CD8-positive, alpha-beta memory T cell (primary cell): ENCODE data around the gene CHURC1. TPM values are rescaled to one million over a fixed set of nuclear protein-coding genes. Genes with fewer than 3 reads are reported as not detected.

Source experiments
- CTCF ChIA-PET: fragments of 350-600 bp; sonication (Branson Sonifier 250); formaldehyde crosslinking; loops from one replicate; lab custom pipeline; 2021; ENCODE audit warnings: antibody characterized with exemption; lab: Charles Lee
- POLR2A ChIA-PET: fragments of 350-600 bp; sonication (Branson Sonifier 250); formaldehyde crosslinking; loops from one replicate; lab custom pipeline; 2021; ENCODE audit warnings: antibody characterized with exemption; lab: Charles Lee
- DNase-seq, 5 donors: peaks; one replicate each; pipeline versions ENCODE4 v3.0.0 to v3.0.0-alpha.2; 2020 to 2022; ENCODE audit warnings: mixed read lengths in 1 of 5
- H3K27ac ChIP-seq: one replicate; pipeline ENCODE4 v1.7.0; 2013; ENCODE audit warnings: low read depth, mild to moderate bottlenecking, low read length, moderate library complexity
- H3K27me3 ChIP-seq: 2 replicates; pipeline ENCODE4 v1.7.0; 2013; ENCODE audit warnings: low read length, mild to moderate bottlenecking; ENCODE audit not compliant: insufficient read depth, poor library complexity, severe bottlenecking
- H3K36me3 ChIP-seq: 2 replicates; pipeline ENCODE4 v1.7.0; 2013; ENCODE audit warnings: mild to moderate bottlenecking, low read length, moderate library complexity; ENCODE audit not compliant: insufficient read depth
- H3K4me1 ChIP-seq: 2 replicates; pipeline ENCODE4 v1.7.0; 2013; ENCODE audit warnings: mild to moderate bottlenecking, low read length, moderate library complexity; ENCODE audit not compliant: insufficient read depth
- H3K4me3 ChIP-seq: 2 replicates; pipeline ENCODE4 v1.7.0; 2013; ENCODE audit warnings: mild to moderate bottlenecking, low read length
- H3K9me3 ChIP-seq: 2 replicates; pipeline ENCODE4 v1.7.0; 2013; ENCODE audit warnings: mild to moderate bottlenecking, low read length
- H3K27ac Mint-ChIP-seq, 8 donors: one replicate each; pipeline ENCODE4 v1.8.0; 2020 to 2021; ENCODE audit warnings: mixed read lengths in 8 of 8, mild to moderate bottlenecking in 6 of 8, inconsistent platforms in 3 of 8, moderate library complexity in 3 of 8
- H3K27me3 Mint-ChIP-seq, 2 donors: one replicate each; pipeline ENCODE4 v1.8.0; 2020 to 2021; ENCODE audit warnings: mixed read lengths in 2 of 2, mild to moderate bottlenecking in 1 of 2, moderate library complexity in 1 of 2
- H3K36me3 Mint-ChIP-seq, 3 donors: one replicate each; pipeline ENCODE4 v1.8.0; 2020 to 2021; ENCODE audit warnings: mixed read lengths in 3 of 3, inconsistent platforms in 1 of 3, mild to moderate bottlenecking in 1 of 3
- H3K4me1 Mint-ChIP-seq, 3 donors: one replicate each; pipeline ENCODE4 v1.8.0; 2020 to 2021; ENCODE audit warnings: mixed read lengths in 3 of 3, inconsistent platforms in 1 of 3, mild to moderate bottlenecking in 1 of 3
- H3K4me3 Mint-ChIP-seq, 7 donors: one replicate each; pipeline ENCODE4 v1.8.0; 2020 to 2021; ENCODE audit warnings: mixed read lengths in 7 of 7, mild to moderate bottlenecking in 6 of 7, moderate library complexity in 4 of 7, inconsistent platforms in 2 of 7
- H3K9me3 Mint-ChIP-seq, 5 donors: one replicate each; pipeline ENCODE4 v1.8.0; 2020 to 2022; ENCODE audit warnings: mixed read lengths in 5 of 5, mild to moderate bottlenecking in 3 of 5, moderate library complexity in 2 of 5, inconsistent platforms in 1 of 5
- polyA plus RNA-seq: library from polyadenylated mRNA; unstranded; fragments of 300-500 nt; fragmentation: Illumina TruSeq; gene quantifications from one replicate; pipeline ENCODE4 v1.2.3, GENCODE V29; 2021
- total RNA-seq, 2 experiments: library from RNA; stranded (reverse); gene quantifications; one replicate each; pipeline ENCODE4 v1.2.3, GENCODE V29; 2021

CHURC1 gene
- total and polyA plus RNA-seq, 3 experiments from 2014 or later, result 44.0 to 171 (median 54.8) TPM

- no peaks in the 10 kb centered on the region for H3K4me1 ChIP-seq
- Mint-ChIP-seq H3K36me3 (peaks cover 0 to 43% (median 13%) of the 10 kb centered on the region in 3 donors), H3K4me3 (no peak overlapping the region), H3K9me3 (no peaks in the 10 kb centered on the region), H3K4me1 (peaks cover 0 to 5% (median 1%) of the 10 kb centered on the region in 3 donors), H3K27ac (peak overlapping the region in 1 of 8 donors; percentile 57), H3K27me3 (no peaks in the 10 kb centered on the region)
- no peak overlapping the region for H3K4me3 ChIP-seq
- H3K9me3 ChIP-seq, result no peaks in the 10 kb centered on the region
- ChIA-PET CTCF (no interaction called here), POLR2A (no interaction called here)
- no peaks in the 10 kb centered on the region for H3K36me3 ChIP-seq
- DNase-seq, result no peak
- no peak overlapping the region for H3K27ac ChIP-seq
- H3K27me3 ChIP-seq, result no peaks in the 10 kb centered on the region
Measured at GRCh38 chr14:64954491-64955240, 40.4 kb downstream of the CHURC1 start.

- no peaks in the 10 kb centered on the region for H3K36me3 ChIP-seq
- no peak overlapping the region for H3K4me3 Mint-ChIP-seq
- peaks cover 0 to 5% (median 1%) of the 10 kb centered on the region in 3 donors for H3K4me1 Mint-ChIP-seq
- H3K4me3 ChIP-seq, result no peak overlapping the region
- H3K4me1 ChIP-seq, result no peaks in the 10 kb centered on the region
- ChIA-PET CTCF (no interaction called here), POLR2A (no interaction called here)
- H3K36me3 Mint-ChIP-seq, result peaks cover 0 to 36% (median 11%) of the 10 kb centered on the region in 3 donors
- no peaks in the 10 kb centered on the region for H3K9me3 Mint-ChIP-seq
- H3K27me3 ChIP-seq, result no peaks in the 10 kb centered on the region
- H3K27ac Mint-ChIP-seq, result peak overlapping the region in 1 of 8 donors; percentile 27
- no peak overlapping the region for H3K27ac ChIP-seq
- DNase-seq, result no peak
- no peaks in the 10 kb centered on the region for H3K9me3 ChIP-seq
- H3K27me3 Mint-ChIP-seq, result no peaks in the 10 kb centered on the region
Measured at GRCh38 chr14:64955297-64955696, 41.0 kb downstream of the CHURC1 start.

DNA sequence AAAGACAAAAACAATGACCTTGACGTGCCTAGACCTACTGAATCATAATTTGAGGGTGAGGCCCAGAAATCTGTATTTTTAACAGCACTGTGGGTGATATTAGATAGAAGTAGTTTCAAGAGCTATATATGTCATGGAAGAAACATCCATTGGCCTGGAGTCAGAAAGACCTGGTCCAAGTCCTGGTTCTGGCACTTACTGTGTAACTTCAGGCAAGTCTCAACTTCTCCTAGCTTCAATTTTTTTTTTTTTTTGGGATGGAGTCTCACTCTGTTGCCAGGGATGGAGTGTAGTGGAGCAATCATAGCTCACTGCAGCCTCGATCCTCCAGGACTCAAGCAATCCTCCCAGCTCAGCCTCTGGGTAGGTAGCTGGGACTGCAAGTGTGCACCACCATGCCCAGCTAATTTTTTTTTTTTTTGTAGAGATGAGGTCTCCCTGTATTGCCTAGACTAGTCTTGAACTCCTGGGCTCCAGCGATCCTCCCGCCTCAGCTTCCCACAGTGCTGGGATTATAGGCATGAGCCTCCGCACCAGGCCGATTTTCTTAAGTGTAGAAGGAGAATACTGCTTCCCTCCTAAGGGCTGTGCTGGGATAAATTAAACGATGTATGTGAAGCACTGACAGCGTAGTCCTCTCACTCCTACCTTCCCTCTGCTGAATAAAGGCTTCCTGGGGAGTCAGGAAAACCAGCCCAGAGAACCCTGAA lies 42.6 kb downstream of the CHURC1 start:
- H3K4me1 Mint-ChIP-seq, result peaks cover 3 to 5% (median 4%) of the 10 kb centered on the region in 3 donors
- no peaks in the 10 kb centered on the region for H3K4me1 ChIP-seq
- H3K4me3 ChIP-seq, result no peak overlapping the region
- no peaks in the 10 kb centered on the region for H3K9me3 ChIP-seq
- peaks cover 0 to 25% (median 8%) of the 10 kb centered on the region in 3 donors for H3K36me3 Mint-ChIP-seq
- H3K4me3 Mint-ChIP-seq, result no peak overlapping the region
- H3K9me3 Mint-ChIP-seq, result no peaks in the 10 kb centered on the region
- ChIA-PET POLR2A (interaction anchor here (1.3 kb wide), 1 partner anchor 42 kb away, joined by 4 read pairs; the partner anchor contains the start of gene CHURC1), CTCF (no interaction called here)
- DNase-seq, result no peak
- H3K36me3 ChIP-seq, result no peaks in the 10 kb centered on the region
- no peak overlapping the region for H3K27ac ChIP-seq
- H3K27ac Mint-ChIP-seq, result no peak overlapping the region
- no peaks in the 10 kb centered on the region for H3K27me3 Mint-ChIP-seq
- no peaks in the 10 kb centered on the region for H3K27me3 ChIP-seq

- no peaks in the 10 kb centered on the region for H3K9me3 ChIP-seq
- H3K27me3 ChIP-seq, result no peaks in the 10 kb centered on the region
- H3K9me3 Mint-ChIP-seq, result no peaks in the 10 kb centered on the region
- DNase-seq, result peak in 1 of 5 donors; percentile 8
- H3K36me3 Mint-ChIP-seq, result peaks cover 0 to 18% (median 7%) of the 10 kb centered on the region in 3 donors
- no peaks in the 10 kb centered on the region for H3K36me3 ChIP-seq
- ChIA-PET CTCF (interaction anchor here (1.1 to 1.2 kb wide), 2 partner anchors 22 to 66 kb away, joined by 3 to 4 read pairs; no protein-coding TSS in a partner anchor), POLR2A (no interaction called here)
- H3K4me1 ChIP-seq, result no peaks in the 10 kb centered on the region
- H3K4me3 Mint-ChIP-seq, result no peak overlapping the region
- no peak overlapping the region for H3K27ac Mint-ChIP-seq
- H3K4me1 Mint-ChIP-seq, result peaks cover 0 to 4% (median 3%) of the 10 kb centered on the region in 3 donors
- no peak overlapping the region for H3K27ac ChIP-seq
- no peak overlapping the region for H3K4me3 ChIP-seq
- no peaks in the 10 kb centered on the region for H3K27me3 Mint-ChIP-seq
Measured at GRCh38 chr14:64958201-64958600, 43.9 kb downstream of the CHURC1 start.

DNA sequence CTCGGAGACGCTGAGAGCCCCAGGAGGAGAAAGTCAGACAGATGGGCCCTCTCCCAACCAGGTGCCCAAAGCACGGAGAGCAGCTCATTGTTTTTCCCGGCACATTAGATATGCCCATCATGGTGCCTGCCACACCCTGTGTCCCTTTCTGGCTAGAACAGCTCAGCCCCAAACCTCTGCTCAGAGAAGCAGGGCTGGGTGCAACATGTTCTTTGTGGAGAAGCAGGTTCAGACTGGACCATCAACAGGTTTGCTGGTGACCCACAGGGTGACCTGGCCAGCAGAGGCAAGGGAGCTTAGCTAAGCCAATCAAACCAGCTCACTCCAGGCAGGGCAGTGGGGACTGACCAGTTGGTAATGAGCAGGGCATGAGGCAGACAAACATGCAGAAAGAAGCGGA lies 44.5 kb downstream of the CHURC1 start:
- H3K27ac Mint-ChIP-seq, result no peak overlapping the region
- Histone ChIP-seq H3K36me3 (no peaks in the 10 kb centered on the region), H3K27ac (no peak overlapping the region), H3K4me1 (no peaks in the 10 kb centered on the region), H3K27me3 (no peaks in the 10 kb centered on the region), H3K9me3 (no peaks in the 10 kb centered on the region), H3K4me3 (no peak overlapping the region)
- ChIA-PET CTCF (interaction anchor here (1.1 to 1.5 kb wide), 3 partner anchors 22 to 136 kb away, joined by 3 to 4 read pairs (median 4); no protein-coding TSS in a partner anchor), POLR2A (no interaction called here)
- peak in 1 of 5 donors; percentile 1 for DNase-seq
- H3K4me1 Mint-ChIP-seq, result peaks cover 0 to 4% (median 3%) of the 10 kb centered on the region in 3 donors
- no peak overlapping the region for H3K4me3 Mint-ChIP-seq
- H3K36me3 Mint-ChIP-seq, result peaks cover 0 to 15% (median 5%) of the 10 kb centered on the region in 3 donors
- no peaks in the 10 kb centered on the region for H3K9me3 Mint-ChIP-seq
- no peaks in the 10 kb centered on the region for H3K27me3 Mint-ChIP-seq

DNA sequence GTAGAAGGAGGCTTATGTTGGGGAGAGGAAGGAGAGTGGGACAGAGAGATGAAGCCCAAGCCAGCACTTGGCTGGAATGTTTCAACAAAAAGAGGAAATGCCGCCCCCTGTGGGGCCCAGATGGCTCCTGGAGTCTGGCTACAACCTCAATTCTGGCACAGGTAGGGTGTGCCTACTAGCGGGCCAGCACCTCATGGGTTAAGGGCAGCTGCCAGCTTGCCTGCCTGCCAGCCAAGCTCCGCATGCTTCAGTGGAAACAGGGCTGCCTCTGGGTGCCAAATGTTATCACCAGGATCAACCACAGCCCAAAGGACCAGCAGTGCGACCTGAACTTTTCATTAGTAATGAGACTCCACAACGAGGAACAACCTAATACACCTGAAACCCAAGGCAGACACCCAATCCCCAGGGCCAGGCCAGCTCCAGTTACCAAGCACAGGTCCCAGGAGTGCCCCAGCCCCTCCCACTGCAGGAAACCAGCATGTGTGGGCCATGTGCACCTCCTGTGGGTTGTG lies 46.6 kb downstream of the CHURC1 start:
- H3K27ac Mint-ChIP-seq, result peak overlapping the region in 1 of 8 donors; percentile 77
- H3K4me3 Mint-ChIP-seq, result no peak overlapping the region
- H3K36me3 ChIP-seq, result no peaks in the 10 kb centered on the region

GRCh38 chr14:64963611-64964010 lies 49.4 kb downstream of the CHURC1 start:
- H3K27me3 Mint-ChIP-seq, result no peaks in the 10 kb centered on the region
- Histone ChIP-seq H3K9me3 (no peaks in the 10 kb centered on the region), H3K4me3 (no peak overlapping the region), H3K27me3 (no peaks in the 10 kb centered on the region), H3K27ac (no peak overlapping the region), H3K36me3 (no peaks in the 10 kb centered on the region), H3K4me1 (no peaks in the 10 kb centered on the region)
- no peaks in the 10 kb centered on the region for H3K9me3 Mint-ChIP-seq
- peaks cover 4% of the 10 kb centered on the region in 3 donors for H3K4me1 Mint-ChIP-seq
- H3K36me3 Mint-ChIP-seq, result peaks cover 0 to 4% (median 0%) of the 10 kb centered on the region in 3 donors
- H3K4me3 Mint-ChIP-seq, result no peak overlapping the region
- POLR2A ChIA-PET, result no interaction called here
- peak overlapping the region in 1 of 8 donors; percentile 65 for H3K27ac Mint-ChIP-seq
- DNase-seq, result peak in 1 of 5 donors; percentile 24
- CTCF ChIA-PET, result no interaction called here

More for the DNA sequence above, 46.6 kb downstream of the CHURC1 start:
- DNase-seq, result peak in 1 of 5 donors; percentile 30
- Histone ChIP-seq H3K4me1 (no peaks in the 10 kb centered on the region), H3K9me3 (no peaks in the 10 kb centered on the region), H3K27me3 (no peaks in the 10 kb centered on the region), H3K4me3 (no peak overlapping the region), H3K27ac (no peak overlapping the region)
- POLR2A ChIA-PET, result no interaction called here
- Mint-ChIP-seq H3K9me3 (no peaks in the 10 kb centered on the region), H3K4me1 (peaks cover 0 to 4% (median 2%) of the 10 kb centered on the region in 3 donors), H3K27me3 (no peaks in the 10 kb centered on the region), H3K36me3 (peaks cover 0 to 5% (median 4%) of the 10 kb centered on the region in 3 donors)
- CTCF ChIA-PET, result no interaction called here
